HEK293 (cell line): ENCODE results near the gene ZC3H4.

Experiments
- CTCF ChIA-PET: fragments of 350-600 bp; formaldehyde crosslinking; extraction: SDS; loops from one replicate; lab custom pipeline; 2021; ENCODE audit warnings: antibody characterized with exemption; lab: Yijun Ruan, JAX
- POLR2A ChIA-PET: fragments of 300-600 bp; formaldehyde crosslinking; extraction: SDS; loops from one replicate; lab custom pipeline; 2020; ENCODE audit warnings: antibody characterized with exemption, inconsistent platforms; lab: Yijun Ruan, JAX
- H3K27ac ChIP-seq: fragments of 200-500 bp; sonication (Bioruptor generic); 2 replicates; pipeline ENCODE4 v1.5.1; 2014; ENCODE audit warnings: low read depth, low read length, control low read depth, inconsistent platforms; ENCODE audit errors: extremely low read depth
- H3K36me3 ChIP-seq, 2 experiments: fragments of 200-500 bp in 1 of 2; sonication (Bioruptor generic) in 1 of 2; 1 replicate in 1 of 2; 2 replicates in 1 of 2; pipeline ENCODE4 v1.5.1; 2014 to 2017; ENCODE audit warnings: inconsistent platforms in 2 of 2, low read length in 2 of 2; ENCODE audit not compliant: control insufficient read depth in 2 of 2, insufficient read depth in 1 of 2
- H3K4me1 ChIP-seq: fragments of 200-500 bp; sonication (Bioruptor generic); 2 replicates; pipeline ENCODE4 v1.5.1; 2014; ENCODE audit warnings: mild to moderate bottlenecking, low read length, inconsistent platforms; ENCODE audit not compliant: control insufficient read depth, insufficient read depth
- H3K4me3 ChIP-seq: 2 replicates; pipeline ENCODE4 v1.5.1; 2011; ENCODE audit warnings: low read depth, mild to moderate bottlenecking, control low read depth, low read length, moderate library complexity
- H3K9me3 ChIP-seq: fragments of 200-500 bp; sonication (Bioruptor generic); 2 replicates; pipeline ENCODE4 v1.5.1; 2014; ENCODE audit warnings: low read depth, low read length, inconsistent platforms; ENCODE audit not compliant: control insufficient read depth, insufficient read depth
- GLI2 ChIP-seq: fragments of 450-650 bp; formaldehyde crosslinking; IDR thresholded peaks from 2 replicates; pipeline ENCODE4; 2017; ENCODE audit warnings: missing biosample characterization, missing genetic modification characterization, low read depth, borderline replicate concordance
- KLF8 ChIP-seq: fragments of 450-650 bp; formaldehyde crosslinking; IDR thresholded peaks from 2 replicates; pipeline ENCODE4 v1.5.1; 2016; ENCODE audit warnings: missing biosample characterization, missing genetic modification characterization
- PRDM10 ChIP-seq: fragments of 450-650 bp; formaldehyde crosslinking; IDR thresholded peaks from 2 replicates; pipeline ENCODE4 v1.5.1; 2016; ENCODE audit warnings: missing biosample characterization, missing genetic modification characterization
- TRIM28 ChIP-seq: IDR thresholded peaks from 2 replicates; pipeline ENCODE4 v1.6.1; 2011; ENCODE audit warnings: low read length, control low read depth, borderline replicate concordance
- YY1 ChIP-seq: fragments of 450-650 bp; formaldehyde crosslinking; IDR thresholded peaks from 2 replicates; pipeline ENCODE4 v1.5.1; 2018; ENCODE audit warnings: missing biosample characterization, missing genetic modification characterization
- ZBTB17 ChIP-seq: fragments of 450-650 bp; formaldehyde crosslinking; IDR thresholded peaks from 2 replicates; pipeline ENCODE4 v1.5.1; 2016; ENCODE audit warnings: missing biosample characterization, missing genetic modification characterization
- ZBTB44 ChIP-seq: fragments of 450-650 bp; IDR thresholded peaks from 2 replicates; pipeline ENCODE4 v1.5.1; 2018; ENCODE audit warnings: missing biosample characterization, mild to moderate bottlenecking, missing genetic modification characterization
- ZBTB8A ChIP-seq: fragments of 450-650 bp; formaldehyde crosslinking; IDR thresholded peaks from 2 replicates; pipeline ENCODE4 v1.5.1; 2016; ENCODE audit warnings: missing biosample characterization, missing genetic modification characterization
- ZFP37 ChIP-seq: fragments of 450-650 bp; formaldehyde crosslinking; IDR thresholded peaks from 2 replicates; pipeline ENCODE4 v1.5.1; 2016; ENCODE audit warnings: missing biosample characterization, missing genetic modification characterization
- ZNF16 ChIP-seq: fragments of 450-650 bp; formaldehyde crosslinking; IDR thresholded peaks from 2 replicates; pipeline ENCODE4 v1.5.1; 2016; ENCODE audit warnings: low read depth, missing biosample characterization, missing genetic modification characterization
- ZNF2 ChIP-seq: fragments of 450-650 bp; formaldehyde crosslinking; IDR thresholded peaks from 2 replicates; pipeline ENCODE4 v1.5.1; 2016; ENCODE audit warnings: missing biosample characterization, missing genetic modification characterization
- ZNF214 ChIP-seq: fragments of 450-650 bp; formaldehyde crosslinking; IDR thresholded peaks from 2 replicates; pipeline ENCODE4 v1.5.1; 2017; ENCODE audit warnings: missing biosample characterization, mild to moderate bottlenecking, missing genetic modification characterization, borderline replicate concordance
- ZNF302 ChIP-seq: fragments of 450-650 bp; formaldehyde crosslinking; IDR thresholded peaks from 2 replicates; pipeline ENCODE4 v1.5.1; 2016; ENCODE audit warnings: missing biosample characterization, missing genetic modification characterization, low read depth
- ZNF391 ChIP-seq: fragments of 450-650 bp; formaldehyde crosslinking; IDR thresholded peaks from 2 replicates; pipeline ENCODE4 v1.5.1; 2016; ENCODE audit warnings: low read depth, missing biosample characterization, missing genetic modification characterization, borderline replicate concordance
- ZNF423 ChIP-seq: fragments of 450-650 bp; formaldehyde crosslinking; IDR thresholded peaks from 2 replicates; pipeline ENCODE4 v1.5.1; 2016; ENCODE audit warnings: missing biosample characterization, missing genetic modification characterization
- ZNF426 ChIP-seq: fragments of 450-650 bp; formaldehyde crosslinking; IDR thresholded peaks from 2 replicates; pipeline ENCODE4 v1.5.1; 2017; ENCODE audit warnings: missing biosample characterization, missing genetic modification characterization, mild to moderate bottlenecking, inconsistent platforms, moderate library complexity
- ZNF501 ChIP-seq: fragments of 450-650 bp; formaldehyde crosslinking; IDR thresholded peaks from 2 replicates; pipeline ENCODE4 v1.5.1; 2016; ENCODE audit warnings: missing biosample characterization, missing genetic modification characterization
- ZNF510 ChIP-seq: fragments of 450-650 bp; formaldehyde crosslinking; IDR thresholded peaks from 2 replicates; pipeline ENCODE4 v1.5.1; 2018; ENCODE audit warnings: mild to moderate bottlenecking, missing genetic modification characterization, missing biosample characterization; ENCODE audit not compliant: insufficient replicate concordance
- ZNF529 ChIP-seq: fragments of 450-650 bp; formaldehyde crosslinking; IDR thresholded peaks from 2 replicates; pipeline ENCODE4 v1.5.1; 2017; ENCODE audit warnings: missing genetic modification characterization, missing biosample characterization; ENCODE audit not compliant: insufficient replicate concordance
- ZNF768 ChIP-seq: fragments of 450-650 bp; formaldehyde crosslinking; IDR thresholded peaks from 2 replicates; pipeline ENCODE4 v1.5.1; 2018; ENCODE audit warnings: missing biosample characterization, mild to moderate bottlenecking, missing genetic modification characterization
- TF ChIP-seq, protein P1 (sequence below): fragments of 450-650 bp; formaldehyde crosslinking; IDR thresholded peaks from 2 replicates; pipeline ENCODE4 v1.5.1; 2017; ENCODE audit warnings: missing biosample characterization, missing genetic modification characterization
- TF ChIP-seq, protein P2 (sequence below): fragments of 450-650 bp; formaldehyde crosslinking; IDR thresholded peaks from 2 replicates; pipeline ENCODE4; 2016; ENCODE audit warnings: missing biosample characterization, missing genetic modification characterization

ZC3H4 gene

GRCh38 chr19:47152205-47152604 is 38.6 kb upstream of the ZC3H4 start (continued):
- TF ChIP-seq ZNF214 (tag by site-specific recombination), result no peak
- TF ChIP-seq, protein P1, sequence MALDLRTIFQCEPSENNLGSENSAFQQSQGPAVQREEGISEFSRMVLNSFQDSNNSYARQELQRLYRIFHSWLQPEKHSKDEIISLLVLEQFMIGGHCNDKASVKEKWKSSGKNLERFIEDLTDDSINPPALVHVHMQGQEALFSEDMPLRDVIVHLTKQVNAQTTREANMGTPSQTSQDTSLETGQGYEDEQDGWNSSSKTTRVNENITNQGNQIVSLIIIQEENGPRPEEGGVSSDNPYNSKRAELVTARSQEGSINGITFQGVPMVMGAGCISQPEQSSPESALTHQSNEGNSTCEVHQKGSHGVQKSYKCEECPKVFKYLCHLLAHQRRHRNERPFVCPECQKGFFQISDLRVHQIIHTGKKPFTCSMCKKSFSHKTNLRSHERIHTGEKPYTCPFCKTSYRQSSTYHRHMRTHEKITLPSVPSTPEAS (tag by site-specific recombination), result no peak

DNA sequence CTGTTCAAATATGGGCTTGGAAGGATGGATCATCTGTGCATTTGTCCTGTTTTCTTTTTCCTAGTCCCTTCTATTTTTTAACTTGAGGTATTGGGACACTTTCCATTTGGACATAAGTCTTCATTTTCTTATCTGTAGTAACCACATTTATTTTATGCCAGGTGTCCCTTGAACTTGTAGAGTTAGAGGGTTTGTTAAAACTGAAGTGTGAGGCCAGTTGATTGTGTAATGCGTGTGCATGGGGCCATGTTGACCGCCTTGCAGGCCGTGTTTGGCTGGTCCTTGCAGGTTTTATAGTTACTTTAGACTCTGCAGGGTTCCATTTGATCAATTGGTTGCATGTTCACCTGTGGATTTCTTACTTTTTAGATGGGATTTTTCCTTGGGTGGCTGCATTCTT is 38.1 kb upstream of the ZC3H4 start:
- Histone ChIP-seq H3K9me3 (no peaks in the 10 kb centered on the region), H3K4me1 (peaks cover 7% of the 10 kb centered on the region), H3K4me3 (no peak overlapping the region), H3K36me3 (peaks cover 89 to 96% of the 10 kb centered on the region in 2 experiments), H3K27ac (peak overlapping the region; percentile 12; the same call in 1 of the 2 replicates)
- TF ChIP-seq ZBTB17 (tag by site-specific recombination) (no peak), ZNF510 (tag by site-specific recombination) (no peak), ZFP37 (tag by site-specific recombination) (no peak), ZNF426 (no peak), GLI2 (tag by site-specific recombination) (no peak), ZNF529 (no peak), ZNF501 (tag by site-specific recombination) (no peak), PRDM10 (tag by site-specific recombination) (no peak), YY1 (no peak), ZNF302 (tag by site-specific recombination) (no peak), ZBTB44 (tag by site-specific recombination) (no peak), ZBTB8A (tag by site-specific recombination) (no peak), ZNF16 (tag by site-specific recombination) (no peak), ZNF2 (tag by site-specific recombination) (no peak), ZNF423 (tag by site-specific recombination) (no peak), ZNF768 (tag by site-specific recombination) (no peak), ZNF391 (no peak), KLF8 (tag by site-specific recombination) (no peak), TRIM28 (no peak)
- TF ChIP-seq, protein P2, sequence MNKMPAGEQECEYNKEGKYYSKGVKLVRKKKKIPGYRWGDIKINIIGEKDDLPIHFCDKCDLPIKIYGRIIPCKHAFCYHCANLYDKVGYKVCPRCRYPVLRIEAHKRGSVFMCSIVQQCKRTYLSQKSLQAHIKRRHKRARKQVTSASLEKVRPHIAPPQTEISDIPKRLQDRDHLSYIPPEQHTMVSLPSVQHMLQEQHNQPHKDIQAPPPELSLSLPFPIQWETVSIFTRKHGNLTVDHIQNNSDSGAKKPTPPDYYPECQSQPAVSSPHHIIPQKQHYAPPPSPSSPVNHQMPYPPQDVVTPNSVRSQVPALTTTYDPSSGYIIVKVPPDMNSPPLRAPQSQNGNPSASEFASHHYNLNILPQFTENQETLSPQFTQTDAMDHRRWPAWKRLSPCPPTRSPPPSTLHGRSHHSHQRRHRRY (tag by site-specific recombination), result no peak
- ChIA-PET CTCF (interaction anchor here (0.6 to 6.4 kb wide), 2 partner anchors 70 to 94 kb away, joined by 3 to 61 read pairs; no protein-coding TSS in a partner anchor), POLR2A (no interaction called here)
